GM23338 (cell line): ENCODE results near the gene ANO4.

Experiments used
- CREB1 ChIP-seq: fragments of 250-450 bp; sonication (Bioruptor Pico); IDR thresholded peaks from 2 replicates; pipeline ENCODE4 v1.5.0; 2020; ENCODE audit warnings: low read depth, mild to moderate bottlenecking, moderate library complexity
- EZH2 ChIP-seq: fragments of 200-600 bp; sonication (generic); IDR thresholded peaks from one replicate; pipeline ENCODE4 v1.8.0; 2017; ENCODE audit warnings: antibody characterized with exemption, mild to moderate bottlenecking, low read depth; ENCODE audit not compliant: unreplicated experiment
- EZH2phosphoT487 ChIP-seq: fragments of 200-600 bp; sonication (generic); IDR thresholded peaks from one replicate; pipeline ENCODE4 v1.8.1; 2018; ENCODE audit warnings: antibody characterized with exemption; ENCODE audit not compliant: unreplicated experiment
- JUNB ChIP-seq: IDR thresholded peaks from one replicate; pipeline ENCODE4 v1.6.1; 2016; ENCODE audit warnings: antibody characterized with exemption; ENCODE audit not compliant: unreplicated experiment
- NANOG ChIP-seq: IDR thresholded peaks from 2 replicates; pipeline ENCODE4 v1.6.1; 2016; ENCODE audit warnings: antibody characterized with exemption, borderline replicate concordance
- POLR2AphosphoS5 ChIP-seq: IDR thresholded peaks from 2 replicates; pipeline ENCODE4 v1.6.1; 2016; ENCODE audit warnings: antibody characterized with exemption, low read depth
- STAT1 ChIP-seq: IDR thresholded peaks from one replicate; pipeline ENCODE4 v1.6.1; 2016; ENCODE audit warnings: antibody characterized with exemption; ENCODE audit not compliant: unreplicated experiment
- ZNF114 ChIP-seq: fragments of 250-450 bp; sonication (Bioruptor Pico); IDR thresholded peaks from 2 replicates; pipeline ENCODE4 v1.5.0; 2020; ENCODE audit warnings: mild to moderate bottlenecking, moderate library complexity
- ZNF331 ChIP-seq: fragments of 250-450 bp; sonication (Bioruptor Pico); IDR thresholded peaks from 2 replicates; pipeline ENCODE4 v1.5.0; 2020; ENCODE audit warnings: low read depth, mild to moderate bottlenecking, moderate library complexity
- TF ChIP-seq, protein P1 (sequence below), 2 experiments: fragments of 200-600 bp in 1 of 2; sonication (generic) in 1 of 2; conservative IDR thresholded peaks; 2 replicates each; pipeline versions ENCODE4 v1.5.1 to v1.6.1; 2016 to 2017; ENCODE audit warnings: antibody characterized with exemption in 2 of 2, low read depth in 2 of 2, mild to moderate bottlenecking in 2 of 2, moderate library complexity in 1 of 2
- TF ChIP-seq, protein P2 (sequence below): IDR thresholded peaks from one replicate; pipeline ENCODE4 v1.6.1; 2018; ENCODE audit warnings: antibody characterized with exemption; ENCODE audit not compliant: unreplicated experiment

DNA sequence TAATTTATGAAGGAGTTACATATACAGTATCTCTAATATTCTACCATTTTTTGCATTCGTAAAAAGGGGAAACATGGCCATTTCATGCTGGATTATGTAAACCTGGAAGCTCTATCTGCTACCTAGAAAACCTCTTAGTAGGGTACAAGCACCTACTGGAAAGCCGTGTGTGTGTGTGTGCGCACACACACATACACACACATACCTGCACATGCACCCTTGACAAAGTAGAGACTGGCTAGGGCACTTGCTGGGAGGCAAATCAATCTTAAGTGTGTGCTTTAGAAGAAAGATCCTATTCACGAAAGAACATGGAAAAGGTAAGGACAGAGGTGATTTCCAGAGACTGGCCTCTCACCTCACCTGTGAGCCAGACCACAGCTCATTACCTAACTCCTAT, 224.6 kb downstream of the ANO4 start:
- TF ChIP-seq, protein P1, sequence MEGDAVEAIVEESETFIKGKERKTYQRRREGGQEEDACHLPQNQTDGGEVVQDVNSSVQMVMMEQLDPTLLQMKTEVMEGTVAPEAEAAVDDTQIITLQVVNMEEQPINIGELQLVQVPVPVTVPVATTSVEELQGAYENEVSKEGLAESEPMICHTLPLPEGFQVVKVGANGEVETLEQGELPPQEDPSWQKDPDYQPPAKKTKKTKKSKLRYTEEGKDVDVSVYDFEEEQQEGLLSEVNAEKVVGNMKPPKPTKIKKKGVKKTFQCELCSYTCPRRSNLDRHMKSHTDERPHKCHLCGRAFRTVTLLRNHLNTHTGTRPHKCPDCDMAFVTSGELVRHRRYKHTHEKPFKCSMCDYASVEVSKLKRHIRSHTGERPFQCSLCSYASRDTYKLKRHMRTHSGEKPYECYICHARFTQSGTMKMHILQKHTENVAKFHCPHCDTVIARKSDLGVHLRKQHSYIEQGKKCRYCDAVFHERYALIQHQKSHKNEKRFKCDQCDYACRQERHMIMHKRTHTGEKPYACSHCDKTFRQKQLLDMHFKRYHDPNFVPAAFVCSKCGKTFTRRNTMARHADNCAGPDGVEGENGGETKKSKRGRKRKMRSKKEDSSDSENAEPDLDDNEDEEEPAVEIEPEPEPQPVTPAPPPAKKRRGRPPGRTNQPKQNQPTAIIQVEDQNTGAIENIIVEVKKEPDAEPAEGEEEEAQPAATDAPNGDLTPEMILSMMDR (conservative IDR thresholded peaks at IDR 0.05; ENCODE audit: low read depth in 2 of 2): no peak
- TF ChIP-seq ZNF331 (no peak), CREB1 (no peak), EZH2phosphoT487 (no peak), POLR2AphosphoS5 (no peak), ZNF114 (CRISPR knock-in tag) (no peak), EZH2 (no peak), STAT1 (no peak), NANOG (no peak), JUNB (no peak)
- TF ChIP-seq, protein P2, sequence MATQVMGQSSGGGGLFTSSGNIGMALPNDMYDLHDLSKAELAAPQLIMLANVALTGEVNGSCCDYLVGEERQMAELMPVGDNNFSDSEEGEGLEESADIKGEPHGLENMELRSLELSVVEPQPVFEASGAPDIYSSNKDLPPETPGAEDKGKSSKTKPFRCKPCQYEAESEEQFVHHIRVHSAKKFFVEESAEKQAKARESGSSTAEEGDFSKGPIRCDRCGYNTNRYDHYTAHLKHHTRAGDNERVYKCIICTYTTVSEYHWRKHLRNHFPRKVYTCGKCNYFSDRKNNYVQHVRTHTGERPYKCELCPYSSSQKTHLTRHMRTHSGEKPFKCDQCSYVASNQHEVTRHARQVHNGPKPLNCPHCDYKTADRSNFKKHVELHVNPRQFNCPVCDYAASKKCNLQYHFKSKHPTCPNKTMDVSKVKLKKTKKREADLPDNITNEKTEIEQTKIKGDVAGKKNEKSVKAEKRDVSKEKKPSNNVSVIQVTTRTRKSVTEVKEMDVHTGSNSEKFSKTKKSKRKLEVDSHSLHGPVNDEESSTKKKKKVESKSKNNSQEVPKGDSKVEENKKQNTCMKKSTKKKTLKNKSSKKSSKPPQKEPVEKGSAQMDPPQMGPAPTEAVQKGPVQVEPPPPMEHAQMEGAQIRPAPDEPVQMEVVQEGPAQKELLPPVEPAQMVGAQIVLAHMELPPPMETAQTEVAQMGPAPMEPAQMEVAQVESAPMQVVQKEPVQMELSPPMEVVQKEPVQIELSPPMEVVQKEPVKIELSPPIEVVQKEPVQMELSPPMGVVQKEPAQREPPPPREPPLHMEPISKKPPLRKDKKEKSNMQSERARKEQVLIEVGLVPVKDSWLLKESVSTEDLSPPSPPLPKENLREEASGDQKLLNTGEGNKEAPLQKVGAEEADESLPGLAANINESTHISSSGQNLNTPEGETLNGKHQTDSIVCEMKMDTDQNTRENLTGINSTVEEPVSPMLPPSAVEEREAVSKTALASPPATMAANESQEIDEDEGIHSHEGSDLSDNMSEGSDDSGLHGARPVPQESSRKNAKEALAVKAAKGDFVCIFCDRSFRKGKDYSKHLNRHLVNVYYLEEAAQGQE: no peak
